Measurements from ENCODE around the gene TAPBP. TPM values are rescaled to one million over a fixed set of nuclear protein-coding genes. Genes with fewer than 3 reads are reported as not detected.

The TAPBP gene
- total and polyA plus RNA-seq, 9 of the 15 experiments (the other 6 are each of a cell fraction or from before 2014, with no cell fraction given), result 5.6 to 74.0 (median 22.3) TPM

GRCh38 chr6:33313709-33314514, at the start of gene TAPBP (continued):
- TF ChIP-seq ZNF282 (CRISPR knock-in tag; IDR thresholded peaks at IDR 0.05), result no peak
- TF ChIP-seq POLR2A (conservative IDR thresholded peaks at IDR 0.05), result peak; percentile 69
- TF ChIP-seq SNRNP70 (optimal IDR thresholded peaks at IDR 0.05; ENCODE audit: low read depth, low read length), result no peak
- TF ChIP-seq ATF3 (IDR thresholded peaks at IDR 0.05), result no peak
- no peak for TF ChIP-seq ATF3 (CRISPR knock-in tag; conservative IDR thresholded peaks at IDR 0.05)
- TF ChIP-seq PATZ1 (CRISPR knock-in tag; IDR thresholded peaks at IDR 0.05; ENCODE audit: borderline replicate concordance), result peak; percentile 77; the same call in 1 of the 2 replicates
- no peak for TF ChIP-seq CCNT2 (IDR thresholded peaks at IDR 0.05; ENCODE audit: borderline replicate concordance, extremely low read depth, insufficient read length, low read depth, low read length)
- TF ChIP-seq MIER1 (IDR thresholded peaks at IDR 0.05; ENCODE audit: low read depth), result no peak
- TF ChIP-seq KLF10 (CRISPR knock-in tag; IDR thresholded peaks at IDR 0.05), result no peak
- no peak for TF ChIP-seq NCOA2 (IDR thresholded peaks at IDR 0.05; ENCODE audit: partially characterized antibody in 2 of 2)
- TF ChIP-seq KDM1A (IDR thresholded peaks at IDR 0.05), result no peak
- TF ChIP-seq SRSF3 (IDR thresholded peaks at IDR 0.05; ENCODE audit: insufficient read depth, low read length), result no peak
- TF ChIP-seq GTF3C2 (IDR thresholded peaks at IDR 0.05; ENCODE audit: borderline replicate concordance, extremely low read depth, insufficient read length), result peak; percentile 18
- TF ChIP-seq ARID3A (IDR thresholded peaks at IDR 0.05; ENCODE audit: borderline replicate concordance, low read depth, low read length), result no peak
- no peak for TF ChIP-seq TFE3 (CRISPR knock-in tag; IDR thresholded peaks at IDR 0.05)
- no peak for TF ChIP-seq MLLT1 (IDR thresholded peaks at IDR 0.05)

Data from K562 (cell line).